HPDE6-E6E7 (cell line): ENCODE measurements around the gene SEC61B.
A peak's percentile ranks its signal among the peaks of the same experiment; 100 is the strongest.

ENCODE experiments used
- DNase-seq: peaks from one replicate; pipeline ENCODE4 v3.0.0; 2011; ENCODE audit warnings: missing footprints; ENCODE audit errors: extremely low spot score

The SEC61B gene

GRCh38 chr9:99221621-99222415 is at the start of gene SEC61B, which contains the start of gene ALG2:
TSS of gene SEC61B (plus strand) at chr9:99222282. CDS start at chr9:99222364, 82 bp downstream.
TSS of gene ALG2 (minus strand) at chr9:99221942. CDS start at chr9:99221894, 48 bp downstream.
- peak; percentile 94 for DNase-seq

DNA sequence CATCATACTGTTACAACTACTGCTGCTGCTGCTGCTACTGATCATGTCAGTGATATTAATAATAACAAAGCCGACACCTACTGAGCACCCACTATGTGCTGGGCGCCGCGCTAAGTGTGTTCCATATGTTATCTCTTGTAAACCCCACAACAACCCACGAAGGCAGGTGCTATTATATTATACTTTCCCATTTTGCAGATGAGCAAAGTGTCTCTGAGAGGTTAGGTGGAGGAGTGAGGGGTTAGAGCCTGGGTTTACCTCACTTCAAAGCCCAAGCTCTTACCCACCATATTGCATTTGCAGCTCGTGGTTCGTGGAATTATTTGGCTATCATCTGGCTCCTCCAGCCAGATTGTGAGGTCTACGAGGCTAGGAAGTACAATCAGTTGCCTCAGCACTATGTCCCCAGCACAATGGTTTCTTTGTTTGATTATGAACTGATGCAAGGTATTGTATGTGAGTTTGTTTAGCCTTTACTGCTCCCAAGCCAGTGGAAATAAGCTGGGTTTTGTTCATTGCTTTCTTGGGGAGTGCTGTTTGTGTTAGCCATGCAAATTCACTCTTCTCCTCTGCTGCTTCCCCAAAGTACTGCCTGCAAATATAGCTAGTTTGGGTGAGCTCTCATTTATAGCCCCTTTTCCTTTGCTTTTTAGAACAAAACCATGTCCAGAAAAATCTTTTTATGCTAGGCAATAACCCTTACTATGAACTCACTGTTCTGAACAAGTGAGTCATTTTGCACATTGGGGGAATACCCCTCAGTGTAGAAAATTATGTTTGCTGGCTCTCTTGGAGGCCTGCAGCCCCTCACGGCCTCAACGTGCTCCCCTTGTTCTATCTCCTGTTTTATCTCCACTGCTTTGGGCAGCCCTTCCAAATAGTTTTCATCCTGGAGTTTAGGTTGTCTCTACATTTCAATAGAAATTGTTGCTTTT is 48.2 kb upstream of the SEC61B start:
- DNase-seq: no peak

DNA sequence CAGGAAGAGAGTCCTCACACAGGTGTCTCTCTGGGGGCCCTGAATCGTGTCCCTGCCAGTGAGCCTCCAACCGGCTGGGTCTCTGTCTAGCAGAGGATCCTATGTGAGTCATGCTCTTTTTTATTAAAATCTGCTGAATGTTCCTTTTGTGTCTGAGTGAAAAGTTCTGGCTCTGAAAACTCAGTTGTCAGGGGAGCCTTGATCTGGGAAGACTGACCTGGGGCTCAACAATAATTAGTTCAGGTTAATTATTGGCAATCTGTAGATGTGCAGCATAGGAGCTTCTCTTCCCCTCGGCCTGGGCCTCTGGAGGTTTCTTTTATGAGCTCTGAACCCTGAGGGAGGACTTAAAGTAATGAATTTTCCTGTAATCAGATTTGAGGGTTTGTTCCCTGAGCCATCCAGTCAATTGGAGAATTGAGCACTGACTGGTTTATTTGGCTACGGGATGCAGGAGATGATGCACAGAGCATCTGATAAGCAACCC is 45.5 kb upstream of the SEC61B start:
- no peak for DNase-seq

GRCh38 chr9:99177576-99178366 is 44.3 kb upstream of the SEC61B start:
- DNase-seq: no peak

DNA sequence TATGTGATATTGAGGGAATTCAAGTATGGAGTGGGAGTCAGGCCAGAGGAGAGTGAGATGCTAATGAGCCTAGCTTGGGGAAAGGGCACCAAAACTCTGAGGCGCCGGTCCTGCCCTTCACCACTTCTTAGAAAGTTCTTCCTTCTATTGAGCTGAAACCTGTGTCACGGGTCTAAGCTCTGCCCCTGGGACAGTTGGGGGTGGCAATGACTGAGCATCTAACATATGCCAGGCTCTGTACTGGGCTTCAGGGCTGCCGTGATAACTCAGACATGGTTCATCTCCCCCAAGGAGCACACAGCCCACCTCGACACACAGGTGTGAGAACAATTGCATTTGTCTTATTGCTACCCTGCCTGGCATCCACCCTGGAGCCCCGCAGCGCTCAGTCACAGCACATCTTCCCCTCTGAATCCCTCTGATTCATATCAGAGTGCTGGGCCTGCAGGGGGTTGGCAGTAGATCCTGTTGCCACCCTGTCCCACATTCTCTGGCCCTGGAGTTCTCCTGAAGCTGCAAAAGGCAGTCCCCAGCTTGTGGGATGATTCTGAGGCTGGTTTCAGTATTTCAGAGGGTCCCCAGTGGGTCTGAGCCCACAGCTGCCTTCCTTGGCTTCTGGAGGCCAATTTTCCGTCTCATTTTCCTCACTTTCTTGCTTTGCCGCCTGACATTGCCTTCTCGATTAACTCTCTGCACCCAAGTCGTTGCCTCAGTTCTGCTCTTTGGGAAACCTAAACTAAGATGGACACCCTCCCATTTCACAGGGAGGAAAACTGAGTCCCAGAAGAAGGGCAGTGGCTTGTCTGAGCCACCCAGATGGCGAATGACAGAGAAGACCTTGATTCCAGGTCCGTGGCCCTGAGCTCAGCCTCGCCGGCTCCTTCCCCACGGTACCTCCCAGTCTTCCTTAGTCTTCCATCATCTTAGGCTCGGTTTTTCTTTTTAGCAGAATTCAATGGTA is 42.9 kb upstream of the SEC61B start:
- no peak for DNase-seq

DNA sequence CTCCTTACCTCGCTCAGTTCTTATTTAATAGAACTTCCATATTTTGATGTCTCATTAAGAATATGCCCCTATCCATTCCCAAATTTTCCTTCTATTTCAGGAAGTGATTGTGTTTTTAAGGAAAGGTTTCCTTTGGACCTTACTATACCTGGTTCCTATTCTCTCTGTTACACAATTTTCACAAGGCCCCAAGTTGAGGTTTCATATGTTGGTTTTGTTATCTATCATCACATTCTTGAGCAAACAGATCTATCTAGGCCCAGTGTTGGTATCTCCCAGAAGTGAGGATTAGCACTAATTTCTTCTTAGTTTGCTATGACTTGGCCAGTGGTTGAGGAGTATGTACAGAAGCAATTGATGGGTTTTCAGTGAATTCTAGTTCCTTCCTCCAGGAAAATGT is 41.9 kb upstream of the SEC61B start:
- no peak for DNase-seq

- no peak for DNase-seq
Observed at GRCh38 chr9:99180662-99181061, 41.4 kb upstream of the SEC61B start.

DNA sequence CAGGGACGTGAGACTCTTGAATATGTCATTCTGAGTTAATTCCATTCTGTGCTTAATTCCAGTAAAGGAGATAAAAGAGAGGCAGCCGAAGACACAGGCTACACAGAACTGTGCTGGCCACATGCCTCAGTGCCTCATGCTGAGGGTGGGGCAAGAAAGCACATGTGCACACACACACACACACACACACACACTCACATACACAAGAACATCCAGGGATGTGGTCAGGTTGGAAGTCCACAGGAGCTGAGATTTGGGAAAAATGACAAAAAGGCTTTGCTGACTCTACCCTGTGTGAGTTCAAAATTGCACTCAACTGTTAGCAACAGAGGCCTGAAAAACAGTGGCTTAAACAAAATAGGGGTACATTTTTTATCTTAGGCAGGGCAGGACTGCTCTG is 40.9 kb upstream of the SEC61B start:
- DNase-seq: no peak

DNA sequence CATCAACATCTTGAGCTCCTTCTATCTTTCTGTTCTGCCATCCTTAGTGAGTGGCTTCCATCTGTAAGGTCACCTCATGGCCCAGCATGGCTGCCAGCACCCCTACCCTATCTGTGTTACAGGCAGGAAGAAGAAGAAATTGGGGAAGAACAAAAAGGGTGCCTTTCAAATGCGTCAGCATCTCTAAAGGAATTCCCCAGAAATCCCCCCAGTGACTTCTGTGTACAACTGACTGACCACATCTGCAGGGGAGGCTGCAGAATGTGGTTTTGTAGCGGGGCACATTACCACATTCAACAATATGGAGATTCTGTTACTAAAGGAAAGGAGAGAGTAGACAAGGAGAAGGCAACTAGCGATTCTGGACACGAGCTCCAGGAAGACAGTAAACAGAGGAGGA is 40.5 kb upstream of the SEC61B start:
- DNase-seq: no peak

DNA sequence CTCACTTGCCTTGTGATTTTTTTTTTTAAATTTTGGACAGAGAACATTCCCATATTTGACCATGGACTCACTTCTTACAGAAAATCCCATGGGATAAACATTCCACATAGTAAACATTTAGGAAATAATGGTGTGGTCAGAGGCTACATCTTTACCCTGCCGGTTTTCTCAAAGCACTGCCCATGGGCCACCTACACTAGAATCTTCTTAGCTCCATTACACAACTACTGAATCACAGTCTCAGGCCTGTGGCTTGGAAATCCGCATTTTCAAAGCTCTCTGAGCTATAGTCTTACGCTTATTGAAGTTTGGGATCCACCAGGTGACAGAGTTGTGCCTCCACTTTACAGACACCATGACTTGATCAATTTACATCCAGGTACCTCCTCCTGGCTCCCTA is 39.7 kb upstream of the SEC61B start:
- no peak for DNase-seq

- no peak for DNase-seq
Observed at GRCh38 chr9:99183616-99184015, 38.5 kb upstream of the SEC61B start.

GRCh38 chr9:99184110-99184474 is 38.0 kb upstream of the SEC61B start:
- DNase-seq: no peak

DNA sequence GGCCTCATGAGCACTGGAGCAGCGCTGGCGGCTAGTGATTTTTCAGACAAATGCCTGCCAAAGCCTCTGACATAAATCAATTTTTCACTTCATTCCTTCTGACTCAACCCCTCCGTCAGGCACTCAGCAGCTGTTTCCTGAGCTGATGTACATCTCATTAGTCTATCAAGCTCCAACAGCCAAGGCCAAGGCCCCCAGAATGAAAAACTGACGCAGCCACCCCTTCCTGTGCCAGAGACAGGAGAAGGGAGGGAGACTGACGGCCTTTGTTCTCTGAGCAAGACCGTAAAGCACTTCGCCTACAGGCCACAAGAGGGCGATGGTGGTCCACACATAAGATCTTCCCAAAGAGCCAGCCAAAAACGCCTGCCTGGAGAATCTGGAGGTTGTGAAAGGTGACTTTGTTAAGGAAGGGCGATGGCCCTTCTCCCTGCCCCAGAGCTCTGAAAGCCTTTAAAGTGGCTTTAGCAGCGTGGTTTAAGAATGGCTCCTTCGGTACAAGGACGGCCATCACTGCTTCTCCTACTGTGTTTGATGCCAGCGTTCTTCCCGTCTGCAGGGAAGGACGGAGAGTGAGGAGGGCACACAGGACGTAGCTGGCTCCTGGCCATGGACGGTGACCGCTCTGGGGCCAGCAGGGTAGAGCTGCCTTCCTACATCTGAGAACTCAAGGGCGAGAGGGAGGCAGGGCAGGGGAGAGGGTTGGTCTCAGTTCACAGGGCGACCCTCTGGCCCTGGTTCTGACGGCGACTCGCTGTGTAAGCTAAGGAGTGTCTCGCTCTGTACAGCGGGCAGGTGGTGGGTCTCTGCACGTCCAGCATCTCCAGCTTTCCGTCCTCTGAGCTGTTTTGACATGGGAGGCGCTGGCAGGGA is 37.4 kb upstream of the SEC61B start:
- peak; percentile 70 for DNase-seq

DNA sequence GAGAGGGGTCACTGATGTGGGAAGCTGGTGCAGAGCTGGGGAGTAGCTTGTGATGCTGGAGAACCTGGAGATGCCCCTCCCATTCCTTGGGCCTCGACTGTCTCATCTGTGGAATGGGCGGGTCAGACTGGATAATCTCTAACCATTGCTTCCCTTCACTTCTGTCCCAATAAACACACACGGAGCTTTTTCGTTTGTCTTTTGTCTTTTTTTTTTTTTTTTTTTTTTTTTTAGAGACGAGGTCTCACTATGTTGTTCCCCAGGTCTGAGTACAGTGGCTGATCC is 36.8 kb upstream of the SEC61B start:
- no peak for DNase-seq

GRCh38 chr9:99185934-99186333 is 36.1 kb upstream of the SEC61B start:
- no peak for DNase-seq

DNA sequence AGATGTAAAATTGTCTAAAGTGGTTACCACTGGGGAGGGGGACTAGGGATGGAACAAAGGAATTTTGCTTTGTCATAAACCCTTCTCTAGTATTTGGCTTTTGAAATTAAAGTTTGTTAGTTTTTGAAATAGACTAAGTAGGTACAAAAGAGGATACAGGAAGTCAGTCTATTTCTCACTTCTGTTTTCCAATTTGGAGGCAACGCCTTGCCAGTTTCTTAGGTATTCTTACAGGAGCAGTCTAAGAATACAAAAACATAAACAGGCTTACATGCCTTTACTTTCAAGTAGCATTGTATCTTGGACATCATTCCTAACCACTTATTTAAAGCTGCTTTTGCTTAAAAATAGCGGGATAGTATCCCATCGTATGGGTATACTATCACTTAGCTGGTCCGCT is 34.8 kb upstream of the SEC61B start:
- DNase-seq: no peak

- no peak for DNase-seq
Observed at GRCh38 chr9:99189186-99189585, 32.9 kb upstream of the SEC61B start.

GRCh38 chr9:99189887-99190596 is 32.0 kb upstream of the SEC61B start:
- DNase-seq: no peak

- no peak for DNase-seq
Observed at GRCh38 chr9:99190597-99191283, 31.3 kb upstream of the SEC61B start.
